ENCODE measurements around the gene BLMH.

DNA sequence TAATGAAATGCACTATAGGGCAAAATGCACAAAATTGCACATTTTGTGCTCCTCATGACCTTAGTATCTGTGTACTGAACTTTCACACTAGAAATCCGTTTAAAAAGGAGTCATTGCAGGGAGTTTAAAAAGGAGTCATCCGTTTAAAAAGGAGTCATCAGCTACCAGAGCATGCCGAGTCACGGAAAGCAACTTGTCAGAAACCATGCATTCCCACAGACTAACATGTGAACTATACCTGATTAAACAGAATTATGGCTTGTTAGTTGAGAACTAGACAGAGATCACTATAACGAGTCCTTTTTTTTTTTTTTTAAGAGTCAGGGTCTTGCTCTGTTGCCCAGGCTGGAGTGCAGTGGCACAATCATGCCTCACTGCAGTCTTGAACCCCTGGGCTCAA lies 92.1 kb downstream of the BLMH start:
- TF ChIP-seq EZH2phosphoT487 (IDR thresholded peaks at IDR 0.05; ENCODE audit: unreplicated experiment), result no peak
- TF ChIP-seq, protein P1, sequence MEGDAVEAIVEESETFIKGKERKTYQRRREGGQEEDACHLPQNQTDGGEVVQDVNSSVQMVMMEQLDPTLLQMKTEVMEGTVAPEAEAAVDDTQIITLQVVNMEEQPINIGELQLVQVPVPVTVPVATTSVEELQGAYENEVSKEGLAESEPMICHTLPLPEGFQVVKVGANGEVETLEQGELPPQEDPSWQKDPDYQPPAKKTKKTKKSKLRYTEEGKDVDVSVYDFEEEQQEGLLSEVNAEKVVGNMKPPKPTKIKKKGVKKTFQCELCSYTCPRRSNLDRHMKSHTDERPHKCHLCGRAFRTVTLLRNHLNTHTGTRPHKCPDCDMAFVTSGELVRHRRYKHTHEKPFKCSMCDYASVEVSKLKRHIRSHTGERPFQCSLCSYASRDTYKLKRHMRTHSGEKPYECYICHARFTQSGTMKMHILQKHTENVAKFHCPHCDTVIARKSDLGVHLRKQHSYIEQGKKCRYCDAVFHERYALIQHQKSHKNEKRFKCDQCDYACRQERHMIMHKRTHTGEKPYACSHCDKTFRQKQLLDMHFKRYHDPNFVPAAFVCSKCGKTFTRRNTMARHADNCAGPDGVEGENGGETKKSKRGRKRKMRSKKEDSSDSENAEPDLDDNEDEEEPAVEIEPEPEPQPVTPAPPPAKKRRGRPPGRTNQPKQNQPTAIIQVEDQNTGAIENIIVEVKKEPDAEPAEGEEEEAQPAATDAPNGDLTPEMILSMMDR (conservative IDR thresholded peaks at IDR 0.05; ENCODE audit: low read depth in 2 of 2), result no peak
- no peak for TF ChIP-seq POLR2AphosphoS5 (IDR thresholded peaks at IDR 0.05; ENCODE audit: low read depth)
- TF ChIP-seq, protein P2, sequence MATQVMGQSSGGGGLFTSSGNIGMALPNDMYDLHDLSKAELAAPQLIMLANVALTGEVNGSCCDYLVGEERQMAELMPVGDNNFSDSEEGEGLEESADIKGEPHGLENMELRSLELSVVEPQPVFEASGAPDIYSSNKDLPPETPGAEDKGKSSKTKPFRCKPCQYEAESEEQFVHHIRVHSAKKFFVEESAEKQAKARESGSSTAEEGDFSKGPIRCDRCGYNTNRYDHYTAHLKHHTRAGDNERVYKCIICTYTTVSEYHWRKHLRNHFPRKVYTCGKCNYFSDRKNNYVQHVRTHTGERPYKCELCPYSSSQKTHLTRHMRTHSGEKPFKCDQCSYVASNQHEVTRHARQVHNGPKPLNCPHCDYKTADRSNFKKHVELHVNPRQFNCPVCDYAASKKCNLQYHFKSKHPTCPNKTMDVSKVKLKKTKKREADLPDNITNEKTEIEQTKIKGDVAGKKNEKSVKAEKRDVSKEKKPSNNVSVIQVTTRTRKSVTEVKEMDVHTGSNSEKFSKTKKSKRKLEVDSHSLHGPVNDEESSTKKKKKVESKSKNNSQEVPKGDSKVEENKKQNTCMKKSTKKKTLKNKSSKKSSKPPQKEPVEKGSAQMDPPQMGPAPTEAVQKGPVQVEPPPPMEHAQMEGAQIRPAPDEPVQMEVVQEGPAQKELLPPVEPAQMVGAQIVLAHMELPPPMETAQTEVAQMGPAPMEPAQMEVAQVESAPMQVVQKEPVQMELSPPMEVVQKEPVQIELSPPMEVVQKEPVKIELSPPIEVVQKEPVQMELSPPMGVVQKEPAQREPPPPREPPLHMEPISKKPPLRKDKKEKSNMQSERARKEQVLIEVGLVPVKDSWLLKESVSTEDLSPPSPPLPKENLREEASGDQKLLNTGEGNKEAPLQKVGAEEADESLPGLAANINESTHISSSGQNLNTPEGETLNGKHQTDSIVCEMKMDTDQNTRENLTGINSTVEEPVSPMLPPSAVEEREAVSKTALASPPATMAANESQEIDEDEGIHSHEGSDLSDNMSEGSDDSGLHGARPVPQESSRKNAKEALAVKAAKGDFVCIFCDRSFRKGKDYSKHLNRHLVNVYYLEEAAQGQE (IDR thresholded peaks at IDR 0.05; ENCODE audit: unreplicated experiment), result no peak
- no peak for TF ChIP-seq EZH2 (IDR thresholded peaks at IDR 0.05; ENCODE audit: low read depth, unreplicated experiment)
- no peak for TF ChIP-seq CREB1 (CRISPR knock-in tag; IDR thresholded peaks at IDR 0.05; ENCODE audit: low read depth)
- no peak for TF ChIP-seq ZNF114 (CRISPR knock-in tag; IDR thresholded peaks at IDR 0.05)
- no peak for TF ChIP-seq ZNF331 (CRISPR knock-in tag; IDR thresholded peaks at IDR 0.05; ENCODE audit: low read depth)
- TF ChIP-seq, protein P3, sequence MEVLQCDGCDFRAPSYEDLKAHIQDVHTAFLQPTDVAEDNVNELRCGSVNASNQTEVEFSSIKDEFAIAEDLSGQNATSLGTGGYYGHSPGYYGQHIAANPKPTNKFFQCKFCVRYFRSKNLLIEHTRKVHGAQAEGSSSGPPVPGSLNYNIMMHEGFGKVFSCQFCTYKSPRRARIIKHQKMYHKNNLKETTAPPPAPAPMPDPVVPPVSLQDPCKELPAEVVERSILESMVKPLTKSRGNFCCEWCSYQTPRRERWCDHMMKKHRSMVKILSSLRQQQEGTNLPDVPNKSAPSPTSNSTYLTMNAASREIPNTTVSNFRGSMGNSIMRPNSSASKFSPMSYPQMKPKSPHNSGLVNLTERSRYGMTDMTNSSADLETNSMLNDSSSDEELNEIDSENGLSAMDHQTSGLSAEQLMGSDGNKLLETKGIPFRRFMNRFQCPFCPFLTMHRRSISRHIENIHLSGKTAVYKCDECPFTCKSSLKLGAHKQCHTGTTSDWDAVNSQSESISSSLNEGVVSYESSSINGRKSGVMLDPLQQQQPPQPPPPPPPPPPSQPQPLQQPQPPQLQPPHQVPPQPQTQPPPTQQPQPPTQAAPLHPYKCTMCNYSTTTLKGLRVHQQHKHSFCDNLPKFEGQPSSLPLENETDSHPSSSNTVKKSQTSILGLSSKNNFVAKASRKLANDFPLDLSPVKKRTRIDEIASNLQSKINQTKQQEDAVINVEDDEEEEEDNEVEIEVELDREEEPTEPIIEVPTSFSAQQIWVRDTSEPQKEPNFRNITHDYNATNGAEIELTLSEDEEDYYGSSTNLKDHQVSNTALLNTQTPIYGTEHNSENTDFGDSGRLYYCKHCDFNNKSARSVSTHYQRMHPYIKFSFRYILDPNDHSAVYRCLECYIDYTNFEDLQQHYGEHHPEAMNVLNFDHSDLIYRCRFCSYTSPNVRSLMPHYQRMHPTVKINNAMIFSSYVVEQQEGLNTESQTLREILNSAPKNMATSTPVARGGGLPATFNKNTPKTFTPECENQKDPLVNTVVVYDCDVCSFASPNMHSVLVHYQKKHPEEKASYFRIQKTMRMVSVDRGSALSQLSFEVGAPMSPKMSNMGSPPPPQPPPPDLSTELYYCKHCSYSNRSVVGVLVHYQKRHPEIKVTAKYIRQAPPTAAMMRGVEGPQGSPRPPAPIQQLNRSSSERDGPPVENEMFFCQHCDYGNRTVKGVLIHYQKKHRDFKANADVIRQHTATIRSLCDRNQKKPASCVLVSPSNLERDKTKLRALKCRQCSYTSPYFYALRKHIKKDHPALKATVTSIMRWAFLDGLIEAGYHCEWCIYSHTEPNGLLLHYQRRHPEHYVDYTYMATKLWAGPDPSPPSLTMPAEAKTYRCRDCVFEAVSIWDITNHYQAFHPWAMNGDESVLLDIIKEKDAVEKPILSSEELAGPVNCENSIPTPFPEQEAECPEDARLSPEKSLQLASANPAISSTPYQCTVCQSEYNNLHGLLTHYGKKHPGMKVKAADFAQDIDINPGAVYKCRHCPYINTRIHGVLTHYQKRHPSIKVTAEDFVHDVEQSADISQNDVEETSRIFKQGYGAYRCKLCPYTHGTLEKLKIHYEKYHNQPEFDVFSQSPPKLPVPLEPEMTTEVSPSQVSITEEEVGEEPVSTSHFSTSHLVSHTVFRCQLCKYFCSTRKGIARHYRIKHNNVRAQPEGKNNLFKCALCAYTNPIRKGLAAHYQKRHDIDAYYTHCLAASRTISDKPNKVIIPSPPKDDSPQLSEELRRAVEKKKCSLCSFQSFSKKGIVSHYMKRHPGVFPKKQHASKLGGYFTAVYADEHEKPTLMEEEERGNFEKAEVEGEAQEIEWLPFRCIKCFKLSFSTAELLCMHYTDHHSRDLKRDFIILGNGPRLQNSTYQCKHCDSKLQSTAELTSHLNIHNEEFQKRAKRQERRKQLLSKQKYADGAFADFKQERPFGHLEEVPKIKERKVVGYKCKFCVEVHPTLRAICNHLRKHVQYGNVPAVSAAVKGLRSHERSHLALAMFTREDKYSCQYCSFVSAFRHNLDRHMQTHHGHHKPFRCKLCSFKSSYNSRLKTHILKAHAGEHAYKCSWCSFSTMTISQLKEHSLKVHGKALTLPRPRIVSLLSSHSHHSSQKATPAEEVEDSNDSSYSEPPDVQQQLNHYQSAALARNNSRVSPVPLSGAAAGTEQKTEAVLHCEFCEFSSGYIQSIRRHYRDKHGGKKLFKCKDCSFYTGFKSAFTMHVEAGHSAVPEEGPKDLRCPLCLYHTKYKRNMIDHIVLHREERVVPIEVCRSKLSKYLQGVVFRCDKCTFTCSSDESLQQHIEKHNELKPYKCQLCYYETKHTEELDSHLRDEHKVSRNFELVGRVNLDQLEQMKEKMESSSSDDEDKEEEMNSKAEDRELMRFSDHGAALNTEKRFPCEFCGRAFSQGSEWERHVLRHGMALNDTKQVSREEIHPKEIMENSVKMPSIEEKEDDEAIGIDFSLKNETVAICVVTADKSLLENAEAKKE (CRISPR knock-in tag; IDR thresholded peaks at IDR 0.05), result no peak
